Caco-2 (cell line): ENCODE measurements around the gene SLC16A2. TPM values are rescaled to one million over a fixed set of nuclear protein-coding genes. Genes with fewer than 3 reads are reported as not detected.

Experiments
- BruUV-seq: library from RNA; stranded (reverse); fragments of 400-500 nt; replicated peaks from 2 replicates; lab custom pipeline; 2021; lab: Mats Ljungman, UMichigan
- CTCF ChIA-PET: fragments of 300-600 bp; sonication (Branson Sonifier 250); formaldehyde crosslinking; loops from one replicate; lab custom pipeline; 2022; ENCODE audit warnings: antibody characterized with exemption; lab: Charles Lee
- POLR2A ChIA-PET: fragments of 300-600 bp; sonication (Branson Sonifier 250); formaldehyde crosslinking; loops from one replicate; lab custom pipeline; 2022; ENCODE audit warnings: antibody characterized with exemption; lab: Charles Lee
- DNase-seq, 2 experiments: peaks; one replicate each; pipeline versions ENCODE4 v3.0.0 to v3.0.0-alpha.2; 2020 to 2022
- H3K27me3 ChIP-seq: replicated peaks from 2 replicates; pipeline ENCODE4 v1.6.0; 2011; ENCODE audit warnings: low read length; ENCODE audit not compliant: control insufficient read depth, insufficient read depth
- H3K36me3 ChIP-seq: 2 replicates; pipeline ENCODE4 v1.5.1; 2011; ENCODE audit warnings: low read length; ENCODE audit not compliant: control insufficient read depth, insufficient read depth
- H3K4me1 ChIP-seq: fragments of 250-450 bp; sonication (Bioruptor Pico); 2 replicates; pipeline ENCODE4 v1.5.1; 2020; ENCODE audit warnings: mild to moderate bottlenecking
- H3K4me3 ChIP-seq: 2 replicates; pipeline ENCODE4 v1.5.1; 2011; ENCODE audit warnings: low read depth, mild to moderate bottlenecking, control low read depth, low read length
- H3K9me3 ChIP-seq: fragments of 250-450 bp; sonication (Bioruptor Pico); 2 replicates; pipeline ENCODE4 v1.5.1; 2020; ENCODE audit warnings: mild to moderate bottlenecking, moderate library complexity
- H3K27ac Mint-ChIP-seq: one replicate; pipeline ENCODE4 v1.8.0; 2022; ENCODE audit warnings: mixed read lengths; ENCODE audit not compliant: unreplicated experiment
- H3K27me3 Mint-ChIP-seq: one replicate; pipeline ENCODE4 v1.8.0; 2022; ENCODE audit warnings: mixed read lengths; ENCODE audit not compliant: insufficient read depth, unreplicated experiment
- H3K36me3 Mint-ChIP-seq: one replicate; pipeline ENCODE4 v1.8.0; 2022; ENCODE audit warnings: mild to moderate bottlenecking, mixed read lengths; ENCODE audit not compliant: insufficient read depth, unreplicated experiment
- H3K4me1 Mint-ChIP-seq: one replicate; pipeline ENCODE4 v1.8.0; 2022; ENCODE audit warnings: low read depth, mixed read lengths; ENCODE audit not compliant: unreplicated experiment
- H3K4me3 Mint-ChIP-seq: one replicate; pipeline ENCODE4 v1.8.0; 2022; ENCODE audit warnings: mild to moderate bottlenecking, moderate library complexity, mixed read lengths; ENCODE audit not compliant: unreplicated experiment
- H3K9me3 Mint-ChIP-seq: one replicate; pipeline ENCODE4 v1.8.0; 2022; ENCODE audit warnings: mixed read lengths; ENCODE audit not compliant: unreplicated experiment
- intact Hi-C: fragments of 100-400 bp; cut with micrococcal nuclease; formaldehyde crosslinking; loops from one replicate; pipeline ENCODE4 v1.10.0; 2022; ENCODE audit not compliant: unreplicated experiment
- total RNA-seq: library from RNA; stranded (reverse); gene quantifications from 2 replicates; pipeline ENCODE4 v1.2.3, GENCODE V29; 2022
- TF ChIP-seq, protein P1 (sequence below), 2 experiments: fragments of 200-600 bp in 1 of 2; IDR thresholded peaks; 1 replicate in 1 of 2; 2 replicates in 1 of 2; pipeline versions ENCODE4 v1.5.1 to v1.8.0; 2011 to 2022; ENCODE audit warnings: antibody characterized with exemption in 1 of 2, control low read depth in 1 of 2, inconsistent platforms in 1 of 2, low read depth in 1 of 2, low read length in 1 of 2, mild to moderate bottlenecking in 1 of 2, moderate library complexity in 1 of 2; ENCODE audit not compliant: insufficient read depth in 1 of 2, severe bottlenecking in 1 of 2, unreplicated experiment in 1 of 2

SLC16A2 gene
- total RNA-seq, 1 experiment from 2014 or later, result 0.34 TPM

DNA sequence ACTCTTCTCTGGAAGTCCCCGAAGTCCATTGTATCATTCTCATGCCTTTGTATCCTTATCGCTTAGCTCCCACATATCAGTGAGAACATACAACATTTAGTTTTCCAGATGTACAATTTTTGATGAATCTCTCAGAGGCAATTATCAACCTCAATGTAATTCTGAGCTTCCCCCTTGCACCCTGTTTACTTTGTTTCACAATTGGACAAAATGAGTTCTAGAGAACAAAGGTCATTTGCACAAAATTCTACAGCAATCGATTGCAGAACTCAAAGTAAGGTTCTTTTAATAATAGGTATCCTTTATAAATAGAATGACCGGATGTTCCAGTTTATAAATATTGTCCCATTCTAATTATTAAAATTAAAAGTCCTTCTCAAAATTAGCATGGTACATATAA, 79.3 kb downstream of the SLC16A2 start:
- Histone ChIP-seq H3K4me3 (no peak overlapping the region), H3K4me1 (no peaks in the 10 kb centered on the region), H3K27me3 (no peaks in the 10 kb centered on the region), H3K9me3 (no peaks in the 10 kb centered on the region), H3K36me3 (no peaks in the 10 kb centered on the region)
- ChIA-PET POLR2A (no interaction called here), CTCF (no interaction called here)
- H3K4me3 Mint-ChIP-seq, result no peak overlapping the region
- H3K4me1 Mint-ChIP-seq, result no peaks in the 10 kb centered on the region
- TF ChIP-seq, protein P1, sequence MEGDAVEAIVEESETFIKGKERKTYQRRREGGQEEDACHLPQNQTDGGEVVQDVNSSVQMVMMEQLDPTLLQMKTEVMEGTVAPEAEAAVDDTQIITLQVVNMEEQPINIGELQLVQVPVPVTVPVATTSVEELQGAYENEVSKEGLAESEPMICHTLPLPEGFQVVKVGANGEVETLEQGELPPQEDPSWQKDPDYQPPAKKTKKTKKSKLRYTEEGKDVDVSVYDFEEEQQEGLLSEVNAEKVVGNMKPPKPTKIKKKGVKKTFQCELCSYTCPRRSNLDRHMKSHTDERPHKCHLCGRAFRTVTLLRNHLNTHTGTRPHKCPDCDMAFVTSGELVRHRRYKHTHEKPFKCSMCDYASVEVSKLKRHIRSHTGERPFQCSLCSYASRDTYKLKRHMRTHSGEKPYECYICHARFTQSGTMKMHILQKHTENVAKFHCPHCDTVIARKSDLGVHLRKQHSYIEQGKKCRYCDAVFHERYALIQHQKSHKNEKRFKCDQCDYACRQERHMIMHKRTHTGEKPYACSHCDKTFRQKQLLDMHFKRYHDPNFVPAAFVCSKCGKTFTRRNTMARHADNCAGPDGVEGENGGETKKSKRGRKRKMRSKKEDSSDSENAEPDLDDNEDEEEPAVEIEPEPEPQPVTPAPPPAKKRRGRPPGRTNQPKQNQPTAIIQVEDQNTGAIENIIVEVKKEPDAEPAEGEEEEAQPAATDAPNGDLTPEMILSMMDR (IDR thresholded peaks at IDR 0.05; ENCODE audit: insufficient read depth in 1 of 2, low read depth in 1 of 2, low read length in 1 of 2, severe bottlenecking in 1 of 2, unreplicated experiment in 1 of 2), result no peak
- no peaks in the 10 kb centered on the region for H3K36me3 Mint-ChIP-seq
- intact Hi-C loops, result no loop called here
- no peaks in the 10 kb centered on the region for H3K9me3 Mint-ChIP-seq
- H3K27ac Mint-ChIP-seq, result no peak overlapping the region
- DNase-seq, result no peak
- BruUV-seq, result no TSS peak
- no peaks in the 10 kb centered on the region for H3K27me3 Mint-ChIP-seq

DNA sequence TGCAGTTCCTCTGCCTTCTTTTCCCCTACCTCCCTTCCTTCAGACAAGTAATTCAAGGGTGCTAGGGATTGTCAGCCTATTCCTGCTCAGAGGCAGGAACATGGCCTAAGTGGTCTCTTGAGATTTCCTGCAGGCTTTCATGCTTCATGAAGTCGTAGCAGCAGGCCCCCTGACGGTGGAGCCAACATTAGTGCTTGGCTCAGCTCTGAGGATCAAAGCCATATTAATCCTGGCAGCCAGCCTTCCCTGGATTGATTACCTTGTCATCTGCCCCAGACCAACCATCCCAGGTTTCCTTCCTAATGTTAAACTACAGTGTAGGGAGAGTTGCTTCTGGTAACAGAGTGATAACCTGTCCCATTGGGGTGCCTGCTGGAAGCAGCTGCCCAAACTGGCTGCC, 84.1 kb downstream of the SLC16A2 start:
- H3K27me3 Mint-ChIP-seq, result no peaks in the 10 kb centered on the region
- no peaks in the 10 kb centered on the region for H3K27me3 ChIP-seq
- H3K36me3 Mint-ChIP-seq, result no peaks in the 10 kb centered on the region
- no peak overlapping the region for H3K4me3 Mint-ChIP-seq
- ChIA-PET CTCF (no interaction called here), POLR2A (no interaction called here)
- BruUV-seq, result no TSS peak
- H3K4me1 ChIP-seq, result no peaks in the 10 kb centered on the region
- H3K36me3 ChIP-seq, result no peaks in the 10 kb centered on the region
- DNase-seq, result no peak
- H3K9me3 ChIP-seq, result no peaks in the 10 kb centered on the region
- H3K27ac Mint-ChIP-seq, result no peak overlapping the region
- intact Hi-C loops, result no loop called here
- TF ChIP-seq, protein P1 (IDR thresholded peaks at IDR 0.05; ENCODE audit: insufficient read depth in 1 of 2, low read depth in 1 of 2, low read length in 1 of 2, severe bottlenecking in 1 of 2, unreplicated experiment in 1 of 2), result no peak
- no peaks in the 10 kb centered on the region for H3K9me3 Mint-ChIP-seq
- H3K4me1 Mint-ChIP-seq, result no peaks in the 10 kb centered on the region
- no peak overlapping the region for H3K4me3 ChIP-seq

DNA sequence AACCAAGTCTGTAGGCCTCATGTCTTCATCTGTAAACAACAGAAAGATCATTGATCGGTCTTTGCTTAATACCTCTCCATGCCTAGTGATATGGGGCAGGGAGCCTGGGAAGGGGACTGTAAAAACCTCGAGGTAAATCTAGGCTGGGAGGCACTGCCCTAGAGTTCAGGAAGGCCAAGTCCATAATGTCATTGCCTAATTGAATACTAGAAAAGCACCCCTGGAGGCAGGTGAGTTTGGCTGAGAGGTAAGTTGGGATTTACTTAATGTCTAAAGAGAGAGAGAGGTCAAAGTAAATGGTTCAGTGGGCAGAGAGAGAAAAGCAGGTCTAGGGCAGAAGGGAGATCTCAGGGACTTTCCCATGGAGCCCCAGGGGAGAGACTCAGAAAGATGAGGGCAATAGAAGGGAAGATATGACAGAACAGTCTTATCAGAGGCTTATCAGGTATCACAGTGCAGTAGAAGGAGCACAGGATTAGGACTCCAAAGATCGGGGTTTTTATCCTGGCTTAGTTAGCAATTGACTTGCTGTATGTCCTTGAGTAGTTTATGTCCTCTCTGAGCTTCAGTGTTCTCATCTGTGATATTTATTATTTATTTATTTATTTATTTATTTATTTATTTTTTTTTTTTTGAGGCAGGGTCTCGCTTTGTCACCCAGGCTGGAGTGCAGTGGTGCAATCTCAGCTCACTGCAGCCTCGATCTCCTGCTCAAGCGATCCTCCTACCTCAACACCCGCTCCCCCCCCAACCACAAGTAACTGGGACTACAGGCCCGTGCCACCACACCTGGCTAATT, 85.2 kb downstream of the SLC16A2 start:
- no peak for DNase-seq
- H3K9me3 ChIP-seq, result no peaks in the 10 kb centered on the region
- ChIA-PET POLR2A (no interaction called here), CTCF (no interaction called here)
- no peak overlapping the region for H3K27ac Mint-ChIP-seq
- no peaks in the 10 kb centered on the region for H3K36me3 Mint-ChIP-seq
- TF ChIP-seq, protein P1 (IDR thresholded peaks at IDR 0.05; ENCODE audit: insufficient read depth in 1 of 2, low read depth in 1 of 2, low read length in 1 of 2, severe bottlenecking in 1 of 2, unreplicated experiment in 1 of 2), result no peak
- H3K4me3 Mint-ChIP-seq, result no peak overlapping the region
- no peaks in the 10 kb centered on the region for H3K36me3 ChIP-seq
- H3K27me3 Mint-ChIP-seq, result no peaks in the 10 kb centered on the region
- H3K4me3 ChIP-seq, result no peak overlapping the region
- no peaks in the 10 kb centered on the region for H3K27me3 ChIP-seq
- H3K9me3 Mint-ChIP-seq, result no peaks in the 10 kb centered on the region
- H3K4me1 ChIP-seq, result no peaks in the 10 kb centered on the region
- BruUV-seq, result no TSS peak
- intact Hi-C loops, result no loop called here
- no peaks in the 10 kb centered on the region for H3K4me1 Mint-ChIP-seq
